ENCODE results near the gene UBXN11. TPM values are rescaled to one million over a fixed set of nuclear protein-coding genes. Genes with fewer than 3 reads are reported as not detected.

Gene UBXN11
- total and polyA plus RNA-seq, 2 of the 13 experiments (the other 11 are each of a cell fraction or from before 2014, with no cell fraction given): 9.3 to 10.4 TPM

GRCh38 chr1:26233903-26234643, 72.4 kb downstream of the UBXN11 start, which contains the start of gene CEP85 (continued):
- no peak for TF ChIP-seq SOX13 (IDR thresholded peaks at IDR 0.05)
- no peak for TF ChIP-seq SOX13 (CRISPR knock-in tag; conservative IDR thresholded peaks at IDR 0.05 in 1 of 2, IDR thresholded peaks at IDR 0.05 in 1 of 2)
- TF ChIP-seq ZBTB21 (CRISPR knock-in tag; IDR thresholded peaks at IDR 0.05): no peak
- TF ChIP-seq, protein P1, sequence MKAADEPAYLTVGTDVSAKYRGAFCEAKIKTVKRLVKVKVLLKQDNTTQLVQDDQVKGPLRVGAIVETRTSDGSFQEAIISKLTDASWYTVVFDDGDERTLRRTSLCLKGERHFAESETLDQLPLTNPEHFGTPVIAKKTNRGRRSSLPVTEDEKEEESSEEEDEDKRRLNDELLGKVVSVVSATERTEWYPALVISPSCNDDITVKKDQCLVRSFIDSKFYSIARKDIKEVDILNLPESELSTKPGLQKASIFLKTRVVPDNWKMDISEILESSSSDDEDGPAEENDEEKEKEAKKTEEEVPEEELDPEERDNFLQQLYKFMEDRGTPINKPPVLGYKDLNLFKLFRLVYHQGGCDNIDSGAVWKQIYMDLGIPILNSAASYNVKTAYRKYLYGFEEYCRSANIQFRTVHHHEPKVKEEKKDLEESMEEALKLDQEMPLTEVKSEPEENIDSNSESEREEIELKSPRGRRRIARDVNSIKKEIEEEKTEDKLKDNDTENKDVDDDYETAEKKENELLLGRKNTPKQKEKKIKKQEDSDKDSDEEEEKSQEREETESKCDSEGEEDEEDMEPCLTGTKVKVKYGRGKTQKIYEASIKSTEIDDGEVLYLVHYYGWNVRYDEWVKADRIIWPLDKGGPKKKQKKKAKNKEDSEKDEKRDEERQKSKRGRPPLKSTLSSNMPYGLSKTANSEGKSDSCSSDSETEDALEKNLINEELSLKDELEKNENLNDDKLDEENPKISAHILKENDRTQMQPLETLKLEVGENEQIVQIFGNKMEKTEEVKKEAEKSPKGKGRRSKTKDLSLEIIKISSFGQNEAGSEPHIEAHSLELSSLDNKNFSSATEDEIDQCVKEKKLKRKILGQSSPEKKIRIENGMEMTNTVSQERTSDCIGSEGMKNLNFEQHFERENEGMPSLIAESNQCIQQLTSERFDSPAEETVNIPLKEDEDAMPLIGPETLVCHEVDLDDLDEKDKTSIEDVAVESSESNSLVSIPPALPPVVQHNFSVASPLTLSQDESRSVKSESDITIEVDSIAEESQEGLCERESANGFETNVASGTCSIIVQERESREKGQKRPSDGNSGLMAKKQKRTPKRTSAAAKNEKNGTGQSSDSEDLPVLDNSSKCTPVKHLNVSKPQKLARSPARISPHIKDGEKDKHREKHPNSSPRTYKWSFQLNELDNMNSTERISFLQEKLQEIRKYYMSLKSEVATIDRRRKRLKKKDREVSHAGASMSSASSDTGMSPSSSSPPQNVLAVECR (CRISPR knock-in tag; IDR thresholded peaks at IDR 0.05; ENCODE audit: borderline replicate concordance): peak; percentile 91
- 0 out of 2 replicates have a peak, but pooled peaks have one; percentile 48 for TF ChIP-seq ZNF142 (CRISPR knock-in tag; IDR thresholded peaks at IDR 0.05)
- no peak for TF ChIP-seq ZNF251 (CRISPR knock-in tag; IDR thresholded peaks at IDR 0.05)
- TF ChIP-seq SP1 (IDR thresholded peaks at IDR 0.05): peak; percentile 38; the same call in 1 of the 2 replicates
- peak; percentile 90 for TF ChIP-seq SP1 (CRISPR knock-in tag; IDR thresholded peaks at IDR 0.05)
- TF ChIP-seq TCF7 (IDR thresholded peaks at IDR 0.05; ENCODE audit: low read depth): no peak
- no peak for TF ChIP-seq ZFP36 (IDR thresholded peaks at IDR 0.05; ENCODE audit: borderline replicate concordance, low read depth, low read length, partially characterized antibody)
- TF ChIP-seq, protein P2, sequence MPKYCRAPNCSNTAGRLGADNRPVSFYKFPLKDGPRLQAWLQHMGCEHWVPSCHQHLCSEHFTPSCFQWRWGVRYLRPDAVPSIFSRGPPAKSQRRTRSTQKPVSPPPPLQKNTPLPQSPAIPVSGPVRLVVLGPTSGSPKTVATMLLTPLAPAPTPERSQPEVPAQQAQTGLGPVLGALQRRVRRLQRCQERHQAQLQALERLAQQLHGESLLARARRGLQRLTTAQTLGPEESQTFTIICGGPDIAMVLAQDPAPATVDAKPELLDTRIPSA (CRISPR knock-in tag; IDR thresholded peaks at IDR 0.05; ENCODE audit: borderline replicate concordance): no peak; the same call in 1 of the 2 replicates
- TF ChIP-seq ARID2 (CRISPR knock-in tag; IDR thresholded peaks at IDR 0.05; ENCODE audit: borderline replicate concordance): 0 out of 2 replicates have a peak, but pooled peaks have one; percentile 22
- TF ChIP-seq, protein P3, sequence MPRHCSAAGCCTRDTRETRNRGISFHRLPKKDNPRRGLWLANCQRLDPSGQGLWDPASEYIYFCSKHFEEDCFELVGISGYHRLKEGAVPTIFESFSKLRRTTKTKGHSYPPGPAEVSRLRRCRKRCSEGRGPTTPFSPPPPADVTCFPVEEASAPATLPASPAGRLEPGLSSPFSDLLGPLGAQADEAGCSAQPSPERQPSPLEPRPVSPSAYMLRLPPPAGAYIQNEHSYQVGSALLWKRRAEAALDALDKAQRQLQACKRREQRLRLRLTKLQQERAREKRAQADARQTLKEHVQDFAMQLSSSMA (CRISPR knock-in tag; IDR thresholded peaks at IDR 0.05): peak; percentile 48; the same call in 1 of the 2 replicates
- no peak for TF ChIP-seq SRSF4 (IDR thresholded peaks at IDR 0.05; ENCODE audit: low read depth, low read length, poor library complexity, severe bottlenecking)
- TF ChIP-seq NFYB (CRISPR knock-in tag; IDR thresholded peaks at IDR 0.05): peak; percentile 94
- TF ChIP-seq, protein P4, sequence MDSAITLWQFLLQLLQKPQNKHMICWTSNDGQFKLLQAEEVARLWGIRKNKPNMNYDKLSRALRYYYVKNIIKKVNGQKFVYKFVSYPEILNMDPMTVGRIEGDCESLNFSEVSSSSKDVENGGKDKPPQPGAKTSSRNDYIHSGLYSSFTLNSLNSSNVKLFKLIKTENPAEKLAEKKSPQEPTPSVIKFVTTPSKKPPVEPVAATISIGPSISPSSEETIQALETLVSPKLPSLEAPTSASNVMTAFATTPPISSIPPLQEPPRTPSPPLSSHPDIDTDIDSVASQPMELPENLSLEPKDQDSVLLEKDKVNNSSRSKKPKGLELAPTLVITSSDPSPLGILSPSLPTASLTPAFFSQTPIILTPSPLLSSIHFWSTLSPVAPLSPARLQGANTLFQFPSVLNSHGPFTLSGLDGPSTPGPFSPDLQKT (CRISPR knock-in tag; IDR thresholded peaks at IDR 0.05; ENCODE audit: borderline replicate concordance): no peak
